Measurements from ENCODE around the gene C11orf24. TPM values are rescaled to one million over a fixed set of nuclear protein-coding genes. Genes with fewer than 3 reads are reported as not detected.

Gene C11orf24
- total RNA-seq, 2 experiments from 2014 or later, result 8.0 to 8.5 TPM

- H3K27ac Mint-ChIP-seq, result no peak overlapping the region
- CTCF ChIA-PET, result interaction anchor here (1.5 kb wide), 1 partner anchor 36 kb away, joined by 6 read pairs; no protein-coding TSS in a partner anchor
These were observed 10.8 kb downstream of the C11orf24 start for GRCh38 chr11:68261006-68261405.

DNA sequence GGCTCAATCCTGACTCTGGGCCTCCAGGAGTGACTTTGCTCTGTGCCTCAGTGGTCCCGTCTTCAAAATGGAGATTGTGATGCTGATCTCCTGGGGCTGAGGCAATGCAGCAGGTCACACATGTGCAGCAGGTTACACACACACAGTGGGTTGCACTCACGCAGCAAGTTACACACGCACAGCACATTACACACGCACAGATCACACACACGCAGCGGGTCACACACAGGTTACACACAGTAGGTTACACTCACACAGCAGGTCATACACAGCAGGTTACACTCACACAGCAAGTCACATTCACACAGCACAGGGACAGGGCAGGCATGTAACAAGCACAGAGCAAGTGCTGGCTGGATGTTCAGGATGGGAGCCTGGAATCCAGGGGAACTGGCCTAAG lies 11.3 kb downstream of the C11orf24 start:
- intact Hi-C loops (cut with DNase I, micrococcal nuclease), result no loop called here
- ChIA-PET CTCF (interaction anchor here (1.5 to 1.6 kb wide), 2 partner anchors 36 to 51 kb away, joined by 4 to 6 read pairs; no protein-coding TSS in a partner anchor), POLR2A (interaction anchor here (1.0 to 1.4 kb wide), 2 partner anchors 11 to 37 kb away, joined by 4 read pairs; partner anchors contain the start of gene C11orf24)
- Mint-ChIP-seq H3K9me3 (no peaks in the 10 kb centered on the region), H3K4me1 (ENCODE audit: low read depth) (peaks cover 5% of the 10 kb centered on the region), H3K27ac (no peak overlapping the region), H3K36me3 (ENCODE audit: low read depth) (peaks cover 37% of the 10 kb centered on the region), H3K27me3 (no peaks in the 10 kb centered on the region), H3K4me3 (no peak overlapping the region)
- Histone ChIP-seq H3K9me3 (ENCODE audit: control insufficient read depth in 1 of 2, insufficient read depth in 1 of 2, low read length in 2 of 2) (no peaks in the 10 kb centered on the region), H3K4me3 (ENCODE audit: low read length) (no peak overlapping the region), H3K36me3 (ENCODE audit: insufficient read depth, low read length) (peaks cover 31% of the 10 kb centered on the region), H3K27ac (ENCODE audit: low read depth in 1 of 2, low read length in 2 of 2) (no peak overlapping the region), H3K27me3 (ENCODE audit: control insufficient read depth in 1 of 2, insufficient read depth in 2 of 2, low read length in 2 of 2) (no peaks in the 10 kb centered on the region), H3K4me1 (ENCODE audit: insufficient read depth, low read length) (peaks cover 14% of the 10 kb centered on the region)
- ATAC-seq (ENCODE audit: poor library complexity) (no peak), DNase-seq (no peak)
- no peak for TF ChIP-seq CTCF (IDR thresholded peaks at IDR 0.05)

More at GRCh38 chr11:68261006-68261405, 10.8 kb downstream of the C11orf24 start:
- H3K4me3 Mint-ChIP-seq, result no peak overlapping the region
- H3K9me3 Mint-ChIP-seq, result no peaks in the 10 kb centered on the region
- Histone ChIP-seq H3K36me3 (ENCODE audit: insufficient read depth, low read length) (peaks cover 35% of the 10 kb centered on the region), H3K27me3 (ENCODE audit: control insufficient read depth in 1 of 2, insufficient read depth in 2 of 2, low read length in 2 of 2) (no peaks in the 10 kb centered on the region), H3K4me3 (ENCODE audit: low read length) (no peak overlapping the region), H3K4me1 (ENCODE audit: insufficient read depth, low read length) (peaks cover 14% of the 10 kb centered on the region), H3K27ac (ENCODE audit: low read depth in 1 of 2, low read length in 2 of 2) (no peak overlapping the region), H3K9me3 (ENCODE audit: control insufficient read depth in 1 of 2, insufficient read depth in 1 of 2, low read length in 2 of 2) (no peaks in the 10 kb centered on the region)
- DNase-seq (no peak), ATAC-seq (ENCODE audit: poor library complexity) (no peak)
- no peak for TF ChIP-seq CTCF (IDR thresholded peaks at IDR 0.05)
- POLR2A ChIA-PET, result no interaction called here
- peaks cover 5% of the 10 kb centered on the region for H3K4me1 Mint-ChIP-seq (ENCODE audit: low read depth)
- intact Hi-C loops (cut with DNase I, micrococcal nuclease), result no loop called here
- H3K27me3 Mint-ChIP-seq, result no peaks in the 10 kb centered on the region
- H3K36me3 Mint-ChIP-seq (ENCODE audit: low read depth), result peaks cover 40% of the 10 kb centered on the region

- Histone ChIP-seq H3K27me3 (ENCODE audit: control insufficient read depth in 1 of 2, insufficient read depth in 2 of 2, low read length in 2 of 2) (no peaks in the 10 kb centered on the region), H3K9me3 (ENCODE audit: control insufficient read depth in 1 of 2, insufficient read depth in 1 of 2, low read length in 2 of 2) (no peaks in the 10 kb centered on the region), H3K36me3 (ENCODE audit: insufficient read depth, low read length) (peaks cover 30% of the 10 kb centered on the region), H3K27ac (ENCODE audit: low read depth in 1 of 2, low read length in 2 of 2) (no peak overlapping the region), H3K4me1 (ENCODE audit: insufficient read depth, low read length) (peaks cover 14% of the 10 kb centered on the region), H3K4me3 (ENCODE audit: low read length) (no peak overlapping the region)
- Mint-ChIP-seq H3K9me3 (no peaks in the 10 kb centered on the region), H3K27ac (no peak overlapping the region), H3K4me3 (no peak overlapping the region), H3K27me3 (no peaks in the 10 kb centered on the region), H3K4me1 (ENCODE audit: low read depth) (peaks cover 5% of the 10 kb centered on the region), H3K36me3 (ENCODE audit: low read depth) (peaks cover 26% of the 10 kb centered on the region)
- DNase-seq (no peak), ATAC-seq (ENCODE audit: poor library complexity) (no peak)
- no peak for TF ChIP-seq CTCF (IDR thresholded peaks at IDR 0.05)
- ChIA-PET POLR2A (interaction anchor here (1.0 to 1.4 kb wide), 2 partner anchors 13 to 38 kb away, joined by 4 read pairs; partner anchors contain the start of gene C11orf24), CTCF (interaction anchor here (1.5 to 2.6 kb wide), 3 partner anchors 37 to 50 kb away, joined by 4 to 43 read pairs (median 6); no protein-coding TSS in a partner anchor)
- intact Hi-C loops (cut with DNase I, micrococcal nuclease), result loop anchor here in 1 of 2 experiments (5.0 kb wide), 1 partner anchor 123 kb away; no protein-coding TSS in a partner anchor
These were observed 12.4 kb downstream of the C11orf24 start for GRCh38 chr11:68259122-68259959.
